Loucy (cell line): ENCODE results near the gene SLFN12L.

Source experiments
- CTCF ChIP-seq: fragments of 200-600 bp; sonication (generic); conservative IDR thresholded peaks from 2 replicates; pipeline ENCODE4 v1.5.1; 2014; ENCODE audit warnings: mild to moderate bottlenecking, antibody characterized with exemption, low read length
- EZH2phosphoT487 ChIP-seq: fragments of 200-600 bp; IDR thresholded peaks from 2 replicates; pipeline ENCODE4 v1.6.1; 2018; ENCODE audit warnings: antibody characterized with exemption, mild to moderate bottlenecking, moderate library complexity, borderline replicate concordance

- TF ChIP-seq CTCF (no peak), EZH2phosphoT487 (no peak)
Observed at GRCh38 chr17:35515027-35515426, 22.5 kb downstream of the SLFN12L start.
